GM23338 (cell line): ENCODE measurements around the gene NRN1L. TPM values are rescaled to one million over a fixed set of nuclear protein-coding genes. Genes with fewer than 3 reads are reported as not detected.

ENCODE experiments used
- ETS1 ChIP-seq: IDR thresholded peaks from 2 replicates; pipeline ENCODE4 v1.6.1; 2016; ENCODE audit warnings: antibody characterized with exemption
- EZH2 ChIP-seq: fragments of 200-600 bp; sonication (generic); IDR thresholded peaks from one replicate; pipeline ENCODE4 v1.8.0; 2017; ENCODE audit warnings: antibody characterized with exemption, mild to moderate bottlenecking, low read depth; ENCODE audit not compliant: unreplicated experiment
- EZH2phosphoT487 ChIP-seq: fragments of 200-600 bp; sonication (generic); IDR thresholded peaks from one replicate; pipeline ENCODE4 v1.8.1; 2018; ENCODE audit warnings: antibody characterized with exemption; ENCODE audit not compliant: unreplicated experiment
- JUNB ChIP-seq: IDR thresholded peaks from one replicate; pipeline ENCODE4 v1.6.1; 2016; ENCODE audit warnings: antibody characterized with exemption; ENCODE audit not compliant: unreplicated experiment
- POLR2AphosphoS5 ChIP-seq: IDR thresholded peaks from 2 replicates; pipeline ENCODE4 v1.6.1; 2016; ENCODE audit warnings: antibody characterized with exemption, low read depth
- STAT1 ChIP-seq: IDR thresholded peaks from one replicate; pipeline ENCODE4 v1.6.1; 2016; ENCODE audit warnings: antibody characterized with exemption; ENCODE audit not compliant: unreplicated experiment
- ZNF331 ChIP-seq: fragments of 250-450 bp; sonication (Bioruptor Pico); IDR thresholded peaks from 2 replicates; pipeline ENCODE4 v1.5.0; 2020; ENCODE audit warnings: low read depth, mild to moderate bottlenecking, moderate library complexity
- ZNF462 ChIP-seq: fragments of 250-450 bp; sonication (Bioruptor Pico); IDR thresholded peaks from 2 replicates; pipeline ENCODE4 v1.5.0; 2020; ENCODE audit warnings: mild to moderate bottlenecking, moderate library complexity
- polyA plus RNA-seq: library from polyadenylated mRNA; unstranded; fragments of >200 nt; fragmentation: Nextera tagmentation; extraction: Ambion mirVana; gene quantifications from 2 replicates; pipeline ENCODE4 v1.2.1, GENCODE V29; 2016
- total RNA-seq: library from RNA; depleted of rRNA; stranded (reverse); fragments of >200 nt; shearing (Covaris generic); gene quantifications from 2 replicates; pipeline ENCODE4 v1.2.3, GENCODE V29; 2014

Gene NRN1L
- total and polyA plus RNA-seq, 2 experiments from 2014 or later: 14.0 to 26.1 TPM

- TF ChIP-seq ZNF462 (CRISPR knock-in tag): no peak
- no peak for TF ChIP-seq ZNF331 (CRISPR knock-in tag)
- TF ChIP-seq EZH2: no peak
- TF ChIP-seq JUNB: no peak
- no peak for TF ChIP-seq ETS1
- TF ChIP-seq POLR2AphosphoS5: no peak
- no peak for TF ChIP-seq STAT1
- no peak for TF ChIP-seq EZH2phosphoT487
These were observed 18.1 kb downstream of the NRN1L start (continued) for GRCh38 chr16:67902831-67903230.
